Measurements from ENCODE around the gene PLEKHD1.

- TF ChIP-seq EZH2 (IDR thresholded peaks at IDR 0.05; ENCODE audit: borderline replicate concordance, low read depth, low read length, poor library complexity, severe bottlenecking): no peak
- TF ChIP-seq CTCF (conservative IDR thresholded peaks at IDR 0.05; ENCODE audit: low read depth, low read length): no peak
These were observed 54.2 kb downstream of the PLEKHD1 start for GRCh38 chr14:69538766-69539165.
